H1 (cell line): Measurements from ENCODE around the gene DAAM1. TPM values are rescaled to one million over a fixed set of nuclear protein-coding genes. Genes with fewer than 3 reads are reported as not detected.

Experiments used
- polyA plus RNA-seq, 7 experiments: library from polyadenylated mRNA; depleted of rRNA in 3 of 7; stranded (reverse) in 5 of 7; unstranded in 2 of 7; fragments of >200 nt in 5 of 7; fragments of 200-250 nt in 2 of 7; gene quantifications; 1 replicate in 5 of 7; 2 replicates in 1 of 7; 4 replicates in 1 of 7; pipeline versions ENCODE4 v1.2.1 to v1.2.3, GENCODE V29; 2011 to 2013; ENCODE audit warnings: missing spikeins in 2 of 7, mixed read lengths in 2 of 7
- total RNA-seq: library from RNA; stranded (reverse); fragmentation: NEBNext Ultra II Directional; extraction: Animal tissue kit (Norgen Biotek cat#: 25700); gene quantifications from 2 replicates; pipeline ENCODE4 v1.2.1, GENCODE V29; 2021
- TF ChIP-seq, protein P1 (sequence below): IDR thresholded peaks from 2 replicates; pipeline ENCODE4 v1.6.1; 2012; ENCODE audit warnings: inconsistent platforms

DAAM1 gene
- total and polyA plus RNA-seq, 2 of the 8 experiments (the other 6 are each of a cell fraction or from before 2014, with no cell fraction given) = 5.0 to 44.9 TPM

DNA sequence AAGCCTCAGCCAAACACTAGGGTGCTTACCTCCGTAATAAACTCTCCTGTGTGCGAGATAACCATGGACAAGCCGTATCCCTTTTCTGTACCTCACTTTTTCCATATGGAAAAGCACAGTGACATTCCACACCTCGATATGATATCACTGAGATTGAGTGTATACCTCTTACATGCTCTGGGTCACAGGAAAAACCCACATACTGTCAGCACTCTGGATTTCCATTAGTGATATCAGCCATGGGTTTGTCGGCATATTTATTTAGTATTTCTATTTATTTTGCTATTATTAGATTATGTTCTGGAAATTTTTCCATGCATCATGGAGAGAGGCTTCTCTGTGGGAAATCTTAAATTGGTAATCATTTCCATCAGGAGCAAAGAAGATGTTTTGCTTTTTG, 28.0 kb upstream of the DAAM1 start (continued):
- TF ChIP-seq, protein P1, sequence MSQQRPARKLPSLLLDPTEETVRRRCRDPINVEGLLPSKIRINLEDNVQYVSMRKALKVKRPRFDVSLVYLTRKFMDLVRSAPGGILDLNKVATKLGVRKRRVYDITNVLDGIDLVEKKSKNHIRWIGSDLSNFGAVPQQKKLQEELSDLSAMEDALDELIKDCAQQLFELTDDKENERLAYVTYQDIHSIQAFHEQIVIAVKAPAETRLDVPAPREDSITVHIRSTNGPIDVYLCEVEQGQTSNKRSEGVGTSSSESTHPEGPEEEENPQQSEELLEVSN = no peak
